H1 (cell line): ENCODE results near the gene UTP15. TPM values are rescaled to one million over a fixed set of nuclear protein-coding genes. Genes with fewer than 3 reads are reported as not detected.
A peak's percentile ranks its signal among the peaks of the same experiment; 100 is the strongest.

Experiments
- ATF3 ChIP-seq: IDR thresholded peaks from 2 replicates; pipeline ENCODE4 v1.6.1; 2011; ENCODE audit warnings: low read depth, mild to moderate bottlenecking, low read length; ENCODE audit not compliant: insufficient read depth
- BACH1 ChIP-seq: IDR thresholded peaks from 2 replicates; pipeline ENCODE4 v1.6.1; 2012; ENCODE audit warnings: low read length, improper control_type of control experiment
- BCL11A ChIP-seq, 2 experiments: IDR thresholded peaks; one replicate each; pipeline ENCODE4 v1.6.1; 2011; ENCODE audit warnings: low read depth in 2 of 2, low read length in 2 of 2, mild to moderate bottlenecking in 2 of 2
- CBX5 ChIP-seq: fragments of 300-800, 300-1000 bp; sonication (generic); IDR thresholded peaks from 2 replicates; pipeline ENCODE4 v1.7.1; 2016; ENCODE audit warnings: antibody characterized with exemption, low read length, low read depth
- CEBPB ChIP-seq: IDR thresholded peaks from 2 replicates; pipeline ENCODE4 v1.6.1; 2012; ENCODE audit warnings: low read depth, low read length
- CHD1 ChIP-seq: IDR thresholded peaks from 2 replicates; pipeline ENCODE4 v1.6.1; 2012; ENCODE audit warnings: low read depth, low read length, improper control_type of control experiment
- CHD2 ChIP-seq: IDR thresholded peaks from 2 replicates; pipeline ENCODE4 v1.6.1; 2012; ENCODE audit warnings: low read length, improper control_type of control experiment
- CREB1 ChIP-seq: IDR thresholded peaks from 2 replicates; pipeline ENCODE4 v1.6.1; 2012; ENCODE audit warnings: inconsistent platforms
- EGR1 ChIP-seq: IDR thresholded peaks from 2 replicates; pipeline ENCODE4 v1.6.1; 2011; ENCODE audit warnings: low read depth, low read length, borderline replicate concordance
- HDAC2 ChIP-seq, 2 experiments: fragments of 300-600 bp in 1 of 2; sonication (generic) in 1 of 2; IDR thresholded peaks; 2 replicates each; pipeline ENCODE4 v1.6.1; 2011 to 2012; ENCODE audit warnings: low read depth in 2 of 2, low read length in 2 of 2, mild to moderate bottlenecking in 2 of 2, moderate library complexity in 2 of 2, borderline replicate concordance in 1 of 2, inconsistent platforms in 1 of 2
- HDAC6 ChIP-seq: IDR thresholded peaks from one replicate; pipeline ENCODE4 v1.7.1; 2012; ENCODE audit warnings: low read depth, mild to moderate bottlenecking, inconsistent platforms, low read length, moderate library complexity
- MAX ChIP-seq: IDR thresholded peaks from 2 replicates; pipeline ENCODE4 v1.6.1; 2012; ENCODE audit warnings: inconsistent platforms
- POLR2A ChIP-seq, 2 experiments: IDR thresholded peaks; 1 replicate in 1 of 2; 2 replicates in 1 of 2; pipeline ENCODE4 v1.6.1; 2011; ENCODE audit warnings: low read depth in 2 of 2, low read length in 2 of 2, mild to moderate bottlenecking in 2 of 2; ENCODE audit errors: control extremely low read depth in 1 of 2
- POU5F1 ChIP-seq: IDR thresholded peaks from 2 replicates; pipeline ENCODE4 v1.6.1; 2011; ENCODE audit warnings: low read depth, mild to moderate bottlenecking, low read length, moderate library complexity
- RAD21 ChIP-seq, 2 experiments: IDR thresholded peaks in 1 of 2; conservative IDR thresholded peaks in 1 of 2; 2 replicates each; pipeline ENCODE4 v1.6.1; 2011; ENCODE audit warnings: low read depth in 2 of 2, low read length in 2 of 2, improper control_type of control experiment in 1 of 2, inconsistent platforms in 1 of 2, mild to moderate bottlenecking in 1 of 2, moderate library complexity in 1 of 2
- RBBP5 ChIP-seq: IDR thresholded peaks from 2 replicates; pipeline ENCODE4 v1.7.1; 2012; ENCODE audit warnings: low read depth, mild to moderate bottlenecking, inconsistent platforms, low read length, moderate library complexity, borderline replicate concordance
- SAP30 ChIP-seq: fragments of 300-600 bp; sonication (generic); IDR thresholded peaks from 2 replicates; pipeline ENCODE4 v1.7.1; 2012; ENCODE audit warnings: low read length, moderate library complexity, mild to moderate bottlenecking, inconsistent platforms; ENCODE audit not compliant: insufficient read depth, insufficient replicate concordance
- SP2 ChIP-seq: IDR thresholded peaks from 2 replicates; pipeline ENCODE4 v1.6.1; 2012; ENCODE audit warnings: mild to moderate bottlenecking, low read length, inconsistent platforms
- SP4 ChIP-seq: IDR thresholded peaks from 2 replicates; pipeline ENCODE4 v1.6.1; 2012; ENCODE audit warnings: low read length, inconsistent platforms
- SRF ChIP-seq: IDR thresholded peaks from 2 replicates; pipeline ENCODE4 v1.6.1; 2011; ENCODE audit warnings: mild to moderate bottlenecking, low read depth, low read length, moderate library complexity
- TAF7 ChIP-seq: optimal IDR thresholded peaks from 2 replicates; pipeline ENCODE3; 2011; ENCODE audit warnings: low read depth, mild to moderate bottlenecking, inconsistent platforms, low read length, moderate library complexity, borderline replicate concordance
- TBP ChIP-seq: IDR thresholded peaks from 2 replicates; pipeline ENCODE4 v1.6.1; 2011; ENCODE audit warnings: low read depth, low read length, improper control_type of control experiment
- TCF12 ChIP-seq: IDR thresholded peaks from 2 replicates; pipeline ENCODE4 v1.6.1; 2011; ENCODE audit warnings: low read depth, mild to moderate bottlenecking, low read length
- TEAD4 ChIP-seq: IDR thresholded peaks from 2 replicates; pipeline ENCODE4 v1.6.1; 2012; ENCODE audit warnings: low read depth, low read length, inconsistent platforms, mixed read lengths
- ZNF274 ChIP-seq: IDR thresholded peaks from 2 replicates; pipeline ENCODE4 v1.7.0; 2012; ENCODE audit warnings: low read length, borderline replicate concordance; ENCODE audit errors: extremely low read depth
- polyA plus RNA-seq, 7 experiments: library from polyadenylated mRNA; depleted of rRNA in 3 of 7; stranded (reverse) in 5 of 7; unstranded in 2 of 7; fragments of >200 nt in 5 of 7; fragments of 200-250 nt in 2 of 7; gene quantifications; 1 replicate in 5 of 7; 2 replicates in 1 of 7; 4 replicates in 1 of 7; pipeline versions ENCODE4 v1.2.1 to v1.2.3, GENCODE V29; 2011 to 2013; ENCODE audit warnings: missing spikeins in 2 of 7, mixed read lengths in 2 of 7
- total RNA-seq: library from RNA; stranded (reverse); fragmentation: NEBNext Ultra II Directional; extraction: Animal tissue kit (Norgen Biotek cat#: 25700); gene quantifications from 2 replicates; pipeline ENCODE4 v1.2.1, GENCODE V29; 2021

Gene UTP15
- total and polyA plus RNA-seq, 2 of the 8 experiments (the other 6 are each of a cell fraction or from before 2014, with no cell fraction given), result 14.3 to 33.6 TPM

- TF ChIP-seq CHD2 (peak; percentile 82), RAD21 (IDR thresholded peaks at IDR 0.05 in 1 of 2, conservative IDR thresholded peaks at IDR 0.05 in 1 of 2; ENCODE audit: low read depth in 2 of 2, low read length in 2 of 2) (no peak), HDAC2 (IDR thresholded peaks at IDR 0.05; ENCODE audit: borderline replicate concordance in 1 of 2, low read depth in 2 of 2, low read length in 2 of 2) (peak in 1 of 2 experiments; percentile 93; a peak in 2 of 4 replicates), ZNF274 (no peak), POU5F1 (no peak), SP2 (no peak), SAP30 (peak; percentile 55), TAF7 (no peak), MAX (peak; percentile 92), BACH1 (no peak; the same call in 1 of the 2 replicates), HDAC6 (no peak), SP4 (no peak), EGR1 (no peak), RBBP5 (peak; percentile 80; the same call in 1 of the 2 replicates), BCL11A (IDR thresholded peaks at IDR 0.05; ENCODE audit: low read depth in 2 of 2, low read length in 2 of 2) (no peak), ATF3 (peak; percentile 85), TEAD4 (no peak), CBX5 (no peak), SRF (peak; percentile 53; the same call in 1 of the 2 replicates), CHD1 (no peak), POLR2A (IDR thresholded peaks at IDR 0.05; ENCODE audit: control extremely low read depth in 1 of 2, low read depth in 2 of 2, low read length in 2 of 2) (peak; percentile 85 to 86), TBP (peak; percentile 79; the same call in 1 of the 2 replicates), TCF12 (no peak), CREB1 (peak; percentile 99), CEBPB (no peak)
Measured at GRCh38 chr5:73565139-73565968, at the start of gene UTP15, which contains the start of gene ANKRA2 (continued).
